HG03280 (cell line): ENCODE results near the gene SYNJ2.

Experiments used
- ATAC-seq: cut with Tn5 transposase; IDR thresholded peaks from one replicate; pipeline ENCODE4 v1.9.1; 2021; ENCODE audit warnings: mild to moderate bottlenecking, moderate library complexity; ENCODE audit not compliant: unreplicated experiment

Gene SYNJ2

DNA sequence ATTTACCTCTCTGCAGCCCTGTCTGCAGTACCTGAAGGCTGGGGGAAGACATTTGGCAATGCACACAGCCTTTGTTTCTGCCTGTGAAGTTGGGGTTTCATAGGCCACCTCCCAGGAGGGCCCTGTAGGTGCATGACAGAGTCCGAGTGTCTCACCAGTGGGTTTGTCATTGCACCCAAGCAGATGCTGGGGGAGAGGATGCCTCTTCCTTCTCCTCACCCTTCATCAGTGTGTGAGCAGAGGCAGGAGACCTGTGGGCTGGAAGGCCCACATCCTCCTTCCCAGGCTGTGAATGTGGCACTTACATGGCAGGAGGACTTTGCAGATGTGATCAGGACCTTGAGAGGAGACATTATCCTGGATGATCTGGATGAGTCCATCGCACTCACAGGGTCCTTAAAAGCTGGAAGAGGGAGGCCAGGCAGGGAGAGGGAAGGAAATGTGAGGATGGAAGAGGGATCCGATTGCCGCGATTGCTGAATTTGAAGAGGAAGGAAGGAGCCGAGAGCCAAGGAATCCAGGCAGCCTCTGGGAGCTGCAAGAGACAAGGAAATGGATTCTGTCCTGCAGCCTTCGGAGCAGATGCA lies 30.4 kb downstream of the SYNJ2 start:
- ATAC-seq, result no peak

GRCh38 chr6:158013904-158014504 lies 32.3 kb downstream of the SYNJ2 start:
- peak; percentile 46 for ATAC-seq

DNA sequence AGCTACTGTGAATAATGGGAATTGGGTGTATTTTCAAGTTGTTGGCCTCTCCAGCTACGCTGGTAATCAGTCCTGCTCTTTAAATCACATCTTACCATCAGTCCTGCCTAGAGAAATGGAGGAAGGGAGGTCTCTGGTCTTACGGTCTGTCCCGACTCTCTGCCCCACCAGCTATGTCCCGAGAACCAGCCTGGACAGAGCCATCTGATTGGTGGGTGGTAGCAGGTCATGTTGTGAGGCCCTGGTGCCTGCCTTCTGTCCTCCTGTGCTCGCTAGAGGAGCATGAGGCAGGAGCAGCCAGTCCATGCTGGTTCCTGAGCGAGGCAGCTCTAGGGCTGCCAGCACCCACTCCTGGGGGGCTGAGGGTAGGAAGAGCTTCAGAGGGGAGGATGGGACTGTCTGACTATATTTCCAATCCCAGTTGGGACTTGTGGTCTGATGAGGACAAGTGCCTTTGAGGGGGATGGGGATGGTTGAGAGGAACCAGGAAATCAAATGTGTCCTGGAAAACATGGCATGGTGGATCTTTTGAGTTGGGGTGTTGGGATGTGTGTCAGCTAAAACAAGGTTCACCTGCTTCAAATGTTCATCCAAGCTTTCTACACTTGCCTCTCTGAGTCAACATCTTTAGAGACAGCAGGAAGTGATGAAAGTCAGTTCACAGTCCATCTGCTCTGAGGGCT lies 33.0 kb downstream of the SYNJ2 start:
- ATAC-seq, result no peak

DNA sequence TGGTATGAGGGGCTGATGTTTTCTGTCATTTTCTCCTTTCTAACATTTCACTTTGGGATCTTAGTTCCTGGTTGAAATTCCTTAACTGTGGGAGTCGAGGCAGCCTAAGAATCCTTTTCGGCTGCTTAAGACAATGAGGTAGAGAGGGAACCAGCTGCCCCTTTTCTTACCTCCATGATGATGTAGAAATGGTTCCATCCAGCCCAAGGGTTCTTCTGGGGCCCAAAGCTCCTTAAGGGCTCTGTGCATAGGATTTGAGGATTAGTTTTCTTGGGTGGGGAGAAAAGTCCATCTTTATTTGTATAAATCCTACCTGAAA lies 33.5 kb downstream of the SYNJ2 start:
- ATAC-seq, result no peak

DNA sequence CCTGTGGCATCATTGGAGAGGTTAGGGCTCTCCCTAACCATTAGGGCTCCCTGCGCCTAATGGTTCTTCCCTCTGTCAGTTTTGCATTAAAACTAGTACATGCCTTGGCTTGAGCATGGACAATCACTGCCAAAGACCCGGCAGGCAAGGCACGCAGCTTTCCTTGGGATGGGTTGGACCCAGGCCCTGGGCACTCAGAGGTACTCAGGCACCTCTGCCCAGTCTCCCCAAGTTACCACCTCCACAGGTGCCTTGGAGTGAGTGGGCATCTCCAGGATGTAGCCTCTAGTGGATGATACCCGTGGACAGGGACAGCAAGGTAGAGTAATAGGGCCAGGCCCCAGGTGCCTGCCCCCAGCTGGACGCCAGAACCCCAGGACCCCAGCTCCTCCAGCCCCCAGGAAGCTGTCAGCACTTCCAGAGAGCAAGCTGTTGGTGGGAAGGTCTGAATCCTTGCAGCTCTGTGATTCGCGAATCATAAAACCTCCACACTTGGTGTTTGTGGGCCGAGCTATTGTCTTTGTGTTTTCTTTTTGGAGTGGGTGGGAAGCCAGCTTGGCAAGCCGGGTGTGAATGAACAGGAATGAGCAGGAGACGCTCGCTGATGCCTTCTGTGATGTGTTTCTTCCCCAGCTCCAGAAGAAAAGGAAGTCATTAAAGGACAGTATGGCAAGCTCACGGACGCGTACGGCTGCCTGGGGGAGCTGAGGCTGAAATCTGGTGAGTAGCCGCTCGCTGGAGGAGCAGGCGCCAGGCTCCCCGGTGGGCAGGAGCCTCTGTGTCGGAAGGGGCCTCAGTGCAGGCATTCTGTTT lies 35.1 kb downstream of the SYNJ2 start:
- ATAC-seq, result no peak

- ATAC-seq, result no peak
Observed at GRCh38 chr6:158017621-158018040, 36.0 kb downstream of the SYNJ2 start.

DNA sequence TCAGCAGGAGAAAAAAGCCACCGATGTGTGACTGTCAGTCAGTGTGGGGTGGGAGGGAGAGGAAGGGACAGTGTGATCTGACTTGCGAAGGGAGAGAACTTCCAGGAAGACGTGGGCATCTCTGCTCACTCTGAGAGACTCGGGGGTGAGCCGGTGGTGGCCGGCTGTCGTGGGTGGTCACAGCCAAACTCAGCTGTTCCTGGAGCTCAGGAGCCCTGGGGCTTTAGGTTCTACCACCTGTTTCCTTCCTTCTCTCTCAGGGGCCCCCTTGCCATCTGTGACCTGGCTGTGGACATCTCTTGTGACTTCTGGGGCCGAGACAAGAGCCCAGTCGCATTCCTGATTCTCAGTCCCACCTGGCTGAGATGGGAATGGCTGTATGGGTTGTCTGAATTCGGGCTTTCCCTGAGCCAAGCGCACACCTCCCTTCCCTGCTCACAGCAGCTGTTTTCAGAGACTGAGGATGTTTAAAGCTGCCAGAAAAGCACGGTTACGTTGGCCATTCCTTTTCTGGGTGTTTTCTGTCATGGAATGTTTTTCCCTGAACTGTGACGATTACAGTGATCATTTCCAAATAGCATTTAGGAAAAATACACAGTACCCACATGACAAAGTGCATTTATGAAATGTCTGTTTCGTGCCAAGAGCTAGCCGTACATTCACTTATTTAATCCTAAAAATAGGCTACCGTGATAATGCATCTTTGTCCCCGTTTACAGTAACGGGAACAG lies 36.5 kb downstream of the SYNJ2 start:
- ATAC-seq, result no peak

GRCh38 chr6:158018851-158019361 lies 37.2 kb downstream of the SYNJ2 start:
- ATAC-seq, result no peak

GRCh38 chr6:158019416-158019815 lies 37.8 kb downstream of the SYNJ2 start:
- no peak for ATAC-seq

GRCh38 chr6:158020272-158020711 lies 38.6 kb downstream of the SYNJ2 start:
- ATAC-seq, result no peak

DNA sequence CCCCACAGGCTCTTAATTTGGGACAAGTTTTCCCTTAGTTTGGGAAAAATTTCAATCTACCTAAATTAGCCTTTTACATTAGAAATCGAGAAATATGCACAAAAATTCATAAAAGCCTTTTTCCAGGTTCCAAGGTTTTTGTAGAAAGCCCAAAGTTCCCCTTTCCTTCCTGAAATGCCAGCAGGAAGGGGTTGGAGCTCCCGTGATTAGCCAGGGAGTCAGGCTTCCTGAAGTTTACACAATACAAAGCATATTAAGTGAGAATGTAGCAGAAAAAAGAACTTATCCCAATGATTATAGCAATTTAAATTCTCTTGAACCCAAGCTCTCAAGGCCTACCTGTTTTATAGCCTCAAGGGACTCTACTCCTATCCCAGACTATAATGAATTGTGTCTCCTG lies 39.1 kb downstream of the SYNJ2 start:
- ATAC-seq, result no peak

DNA sequence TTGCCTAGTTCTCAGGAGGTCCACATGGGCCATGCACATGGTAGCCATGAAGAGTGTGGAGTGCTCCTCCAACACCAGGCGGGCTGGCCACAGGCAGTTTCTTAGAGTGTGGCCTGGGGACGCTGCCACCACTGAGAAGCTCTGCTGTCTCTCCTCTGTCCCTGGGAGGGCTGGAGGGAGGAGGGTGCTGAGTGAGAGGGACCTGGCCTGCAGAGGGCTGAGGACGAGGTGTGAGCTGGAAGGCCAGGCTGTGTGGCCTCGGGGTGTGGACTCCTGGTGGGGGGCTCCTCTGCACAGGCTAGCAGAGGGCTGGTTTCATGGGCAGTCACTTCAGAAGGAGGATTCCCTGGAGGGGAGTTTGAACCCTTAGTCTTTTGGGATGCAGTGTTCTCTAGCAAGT lies 39.7 kb downstream of the SYNJ2 start:
- ATAC-seq, result no peak

- no peak for ATAC-seq
Observed at GRCh38 chr6:158021814-158022748, 40.4 kb downstream of the SYNJ2 start.

- no peak for ATAC-seq
Observed at GRCh38 chr6:158022749-158023596, 41.3 kb downstream of the SYNJ2 start.

DNA sequence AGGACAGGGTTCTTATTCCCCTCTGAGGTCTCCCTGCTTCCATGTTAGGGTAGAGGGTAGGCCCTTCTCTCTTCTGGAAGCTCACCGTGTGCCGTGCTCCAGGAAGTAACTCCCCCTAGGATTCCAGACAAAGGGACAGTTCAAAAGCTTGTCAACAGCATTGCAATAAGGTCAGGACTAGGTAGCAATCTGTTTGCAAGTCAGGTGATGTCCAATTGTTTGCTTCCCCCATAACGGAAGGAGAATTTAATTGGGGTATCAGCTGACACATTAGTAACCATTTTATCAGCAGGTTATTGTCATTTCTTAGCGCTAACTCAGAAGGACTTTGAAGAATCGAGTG lies 41.9 kb downstream of the SYNJ2 start:
- ATAC-seq, result no peak

DNA sequence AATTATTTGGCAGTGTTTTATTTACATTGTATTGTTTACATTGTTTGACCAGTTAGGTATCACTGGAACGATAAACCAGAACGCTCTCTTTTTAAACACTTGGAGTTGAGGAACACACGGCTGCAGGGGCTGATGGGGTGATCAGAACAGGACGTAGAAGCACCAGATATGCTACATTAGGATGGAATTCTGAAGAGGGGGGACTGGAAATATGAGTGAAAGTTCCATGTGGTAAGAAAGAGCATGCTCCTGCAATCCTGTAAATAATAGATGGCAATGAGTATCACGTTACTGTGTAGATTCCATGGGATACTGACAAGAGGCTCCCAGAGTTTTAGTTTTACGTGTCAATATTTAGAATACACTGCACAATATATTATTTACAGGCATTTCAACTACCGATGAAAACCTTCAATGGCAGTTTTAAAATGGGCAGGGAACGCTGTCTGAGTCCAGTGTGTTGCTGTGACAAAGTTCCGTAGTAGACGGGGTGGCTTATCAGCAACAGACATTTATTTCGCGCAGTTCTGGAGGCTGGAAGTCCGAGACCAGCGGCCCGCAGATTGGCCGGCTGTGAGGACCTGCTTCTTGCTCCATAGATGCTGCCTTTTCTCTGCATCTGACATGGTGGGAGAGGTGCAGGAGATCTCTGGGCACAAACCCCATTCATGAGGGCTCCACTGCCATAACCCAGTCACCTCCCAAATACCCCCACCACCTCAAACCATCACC lies 43.1 kb downstream of the SYNJ2 start:
- ATAC-seq, result no peak

- peak; percentile 90 for ATAC-seq
Observed at GRCh38 chr6:158026054-158026900, 44.6 kb downstream of the SYNJ2 start.
